ENCODE measurements around the gene PROM1.

The PROM1 gene

DNA sequence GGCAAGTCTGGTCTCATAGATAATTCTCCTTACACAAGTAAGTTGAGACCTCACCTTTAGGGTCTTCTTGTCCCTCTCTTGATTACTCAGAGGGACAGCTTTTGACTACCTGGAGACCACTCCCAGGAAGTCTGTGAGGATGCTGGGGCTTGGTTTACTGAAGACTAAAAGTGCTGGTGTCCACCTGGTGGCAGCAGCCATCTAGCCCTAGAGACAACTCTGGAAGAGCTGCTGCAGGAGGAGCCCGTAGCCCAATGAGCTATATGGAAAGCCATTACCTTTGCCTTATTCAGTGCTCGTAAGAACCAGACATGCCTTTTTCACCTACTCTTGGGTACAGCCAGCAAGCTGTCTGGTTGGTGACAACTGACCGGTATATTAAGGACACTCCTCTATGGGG is 128.2 kb downstream of the PROM1 start:
- Mint-ChIP-seq H3K9me3 (peaks cover 25% of the 10 kb centered on the region), H3K36me3 (ENCODE audit: low read depth) (no peaks in the 10 kb centered on the region), H3K27ac (no peak overlapping the region), H3K27me3 (ENCODE audit: low read depth) (no peaks in the 10 kb centered on the region), H3K4me3 (no peak overlapping the region), H3K4me1 (peaks cover 6% of the 10 kb centered on the region)
- TF ChIP-seq, protein P1, sequence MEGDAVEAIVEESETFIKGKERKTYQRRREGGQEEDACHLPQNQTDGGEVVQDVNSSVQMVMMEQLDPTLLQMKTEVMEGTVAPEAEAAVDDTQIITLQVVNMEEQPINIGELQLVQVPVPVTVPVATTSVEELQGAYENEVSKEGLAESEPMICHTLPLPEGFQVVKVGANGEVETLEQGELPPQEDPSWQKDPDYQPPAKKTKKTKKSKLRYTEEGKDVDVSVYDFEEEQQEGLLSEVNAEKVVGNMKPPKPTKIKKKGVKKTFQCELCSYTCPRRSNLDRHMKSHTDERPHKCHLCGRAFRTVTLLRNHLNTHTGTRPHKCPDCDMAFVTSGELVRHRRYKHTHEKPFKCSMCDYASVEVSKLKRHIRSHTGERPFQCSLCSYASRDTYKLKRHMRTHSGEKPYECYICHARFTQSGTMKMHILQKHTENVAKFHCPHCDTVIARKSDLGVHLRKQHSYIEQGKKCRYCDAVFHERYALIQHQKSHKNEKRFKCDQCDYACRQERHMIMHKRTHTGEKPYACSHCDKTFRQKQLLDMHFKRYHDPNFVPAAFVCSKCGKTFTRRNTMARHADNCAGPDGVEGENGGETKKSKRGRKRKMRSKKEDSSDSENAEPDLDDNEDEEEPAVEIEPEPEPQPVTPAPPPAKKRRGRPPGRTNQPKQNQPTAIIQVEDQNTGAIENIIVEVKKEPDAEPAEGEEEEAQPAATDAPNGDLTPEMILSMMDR (IDR thresholded peaks at IDR 0.05; ENCODE audit: unreplicated experiment in 3 of 3): no peak

DNA sequence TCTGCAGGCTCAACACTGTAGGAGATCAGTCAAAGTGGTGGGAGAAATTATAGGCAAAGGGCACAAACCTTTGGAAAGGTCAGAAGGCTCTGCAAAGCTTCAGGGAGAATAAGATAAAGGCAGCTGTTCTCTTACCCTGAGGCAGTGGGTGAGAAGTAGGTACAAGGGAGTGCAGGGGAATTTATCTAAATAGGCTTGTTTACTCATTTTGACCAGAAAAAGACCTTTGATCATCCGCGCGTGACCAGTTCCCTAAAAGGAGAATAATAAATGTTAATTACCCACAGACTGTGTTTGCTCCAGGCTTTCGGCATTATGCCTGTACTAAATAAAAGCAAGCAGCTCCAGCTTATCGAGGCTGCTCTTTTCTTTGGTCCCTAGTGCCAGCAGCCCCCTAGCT is 130.2 kb downstream of the PROM1 start:
- Mint-ChIP-seq H3K9me3 (peaks cover 25% of the 10 kb centered on the region), H3K36me3 (ENCODE audit: low read depth) (no peaks in the 10 kb centered on the region), H3K4me3 (no peak overlapping the region), H3K27me3 (ENCODE audit: low read depth) (no peaks in the 10 kb centered on the region), H3K27ac (no peak overlapping the region), H3K4me1 (no peaks in the 10 kb centered on the region)
- TF ChIP-seq, protein P1 (IDR thresholded peaks at IDR 0.05; ENCODE audit: unreplicated experiment in 3 of 3): no peak

DNA sequence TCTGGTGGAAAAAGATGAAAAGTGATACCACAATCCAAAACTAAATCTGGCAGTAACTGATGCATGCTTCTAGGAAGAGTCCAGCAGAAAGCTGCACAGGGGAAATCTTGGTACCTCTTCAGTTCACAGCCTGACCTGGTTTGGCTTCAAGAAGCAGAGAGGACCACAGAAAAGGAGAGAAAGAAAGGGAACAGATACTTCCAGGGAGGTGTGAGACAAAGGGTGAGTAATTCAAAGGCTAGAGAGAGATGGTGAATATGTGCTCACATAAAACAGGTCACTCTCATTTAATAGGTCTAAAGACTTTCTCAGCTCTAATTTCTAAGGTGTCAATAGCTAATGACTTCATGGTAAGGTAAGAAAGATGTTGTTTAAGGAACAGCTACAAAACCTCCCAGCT is 132.0 kb downstream of the PROM1 start:
- no peaks in the 10 kb centered on the region for H3K36me3 Mint-ChIP-seq (ENCODE audit: low read depth)
- no peak overlapping the region for H3K4me3 Mint-ChIP-seq

GRCh38 chr4:15948826-15949225 is 135.0 kb downstream of the PROM1 start:
- no peaks in the 10 kb centered on the region for H3K27me3 Mint-ChIP-seq (ENCODE audit: low read depth)
- H3K9me3 Mint-ChIP-seq: peaks cover 9% of the 10 kb centered on the region
- no peak overlapping the region for H3K27ac Mint-ChIP-seq
- TF ChIP-seq, protein P1 (IDR thresholded peaks at IDR 0.05; ENCODE audit: unreplicated experiment in 3 of 3): no peak
- no peaks in the 10 kb centered on the region for H3K36me3 Mint-ChIP-seq (ENCODE audit: low read depth)
- no peak overlapping the region for H3K4me3 Mint-ChIP-seq
- H3K4me1 Mint-ChIP-seq: no peaks in the 10 kb centered on the region

More for the DNA sequence above, 132.0 kb downstream of the PROM1 start:
- TF ChIP-seq, protein P1 (IDR thresholded peaks at IDR 0.05; ENCODE audit: unreplicated experiment in 3 of 3): no peak
- no peaks in the 10 kb centered on the region for H3K4me1 Mint-ChIP-seq
- no peak overlapping the region for H3K27ac Mint-ChIP-seq
- no peaks in the 10 kb centered on the region for H3K27me3 Mint-ChIP-seq (ENCODE audit: low read depth)
- peaks cover 25% of the 10 kb centered on the region for H3K9me3 Mint-ChIP-seq

DNA sequence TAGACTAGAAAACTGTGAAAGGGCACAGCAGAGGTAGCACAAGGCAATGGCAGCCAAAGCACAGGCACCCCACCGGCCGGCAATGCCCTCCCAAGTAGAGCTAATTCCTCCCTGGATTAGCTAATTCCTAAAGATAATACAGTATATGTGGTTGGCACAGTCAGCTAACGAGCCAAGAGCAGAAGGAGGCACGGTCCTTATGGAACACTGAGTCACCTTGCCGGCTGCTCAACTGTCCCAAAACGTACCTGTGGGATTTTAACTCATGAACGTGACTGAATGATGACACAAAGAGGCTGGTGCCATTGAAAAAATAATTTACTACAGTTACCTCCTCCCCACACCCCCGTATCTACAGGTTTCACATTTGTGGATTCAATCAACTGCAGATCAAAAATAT is 136.1 kb downstream of the PROM1 start:
- Mint-ChIP-seq H3K27me3 (ENCODE audit: low read depth) (no peaks in the 10 kb centered on the region), H3K4me3 (no peak overlapping the region), H3K36me3 (ENCODE audit: low read depth) (no peaks in the 10 kb centered on the region), H3K4me1 (no peaks in the 10 kb centered on the region), H3K27ac (no peak overlapping the region), H3K9me3 (no peaks in the 10 kb centered on the region)
- TF ChIP-seq, protein P1 (IDR thresholded peaks at IDR 0.05; ENCODE audit: unreplicated experiment in 3 of 3): no peak

DNA sequence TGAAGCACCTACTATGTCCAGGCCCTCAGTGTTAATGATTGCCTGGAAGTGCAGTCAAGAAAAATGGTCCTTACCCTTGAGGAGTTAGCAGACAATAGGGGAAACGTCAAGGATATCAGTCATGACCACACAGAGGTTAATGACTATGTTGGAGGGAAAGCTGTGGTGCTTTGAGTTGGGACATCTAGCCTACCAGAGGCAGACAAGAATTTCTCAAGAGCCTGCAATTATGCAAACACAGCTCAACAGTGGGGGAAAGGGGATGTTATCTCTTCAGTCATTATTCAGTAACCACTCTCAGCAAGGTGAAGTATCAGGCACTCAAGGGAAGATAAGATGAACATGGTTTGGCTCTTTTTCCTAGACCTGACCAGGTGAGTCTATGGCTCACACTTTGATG is 138.3 kb downstream of the PROM1 start:
- TF ChIP-seq, protein P1 (IDR thresholded peaks at IDR 0.05; ENCODE audit: unreplicated experiment in 3 of 3): no peak
- Mint-ChIP-seq H3K27me3 (ENCODE audit: low read depth) (no peaks in the 10 kb centered on the region), H3K27ac (no peak overlapping the region), H3K9me3 (no peaks in the 10 kb centered on the region), H3K4me3 (no peak overlapping the region), H3K36me3 (ENCODE audit: low read depth) (no peaks in the 10 kb centered on the region), H3K4me1 (no peaks in the 10 kb centered on the region)
